ENCODE data around the gene KRT84. TPM values are rescaled to one million over a fixed set of nuclear protein-coding genes. Genes with fewer than 3 reads are reported as not detected.
A peak's percentile ranks its signal among the peaks of the same experiment; 100 is the strongest.

Gene KRT84
- total and polyA plus RNA-seq, 8 donors, result not detected

- no peaks in the 10 kb centered on the region for H3K9me3 ChIP-seq
- no peak for TF ChIP-seq CTCF (IDR thresholded peaks at IDR 0.05)
- no peak for TF ChIP-seq EP300 (IDR thresholded peaks at IDR 0.05)
- TF ChIP-seq POLR2AphosphoS5 (IDR thresholded peaks at IDR 0.05), result no peak
- no peak for TF ChIP-seq POLR2A (IDR thresholded peaks at IDR 0.05)
- no peaks in the 10 kb centered on the region for H3K36me3 ChIP-seq
- H3K27ac ChIP-seq, result no peak overlapping the region
- no peaks in the 10 kb centered on the region for H3K4me1 ChIP-seq
- no peak overlapping the region for H3K4me3 ChIP-seq
- H3K27me3 ChIP-seq, result peaks cover 0 to 7% (median 0%) of the 10 kb centered on the region in 3 donors
- no peak for DNase-seq
- WGBS, 5 donors, result 67 to 85% (median 81%) methylated on average over 8 to 19 of the region's 19 CpGs
- intact Hi-C loops (cut with DNase I; ENCODE audit: low total_unique reads), result loop anchor here (10.0 kb wide), 1 partner anchor 597 kb away; no protein-coding TSS in a partner anchor
These were observed 7.4 kb downstream of the KRT84 start for GRCh38 chr12:52378091-52378490.

- Histone ChIP-seq H3K36me3 (no peaks in the 10 kb centered on the region), H3K4me1 (peaks cover 0 to 2% (median 0%) of the 10 kb centered on the region in 4 donors), H3K27me3 (peaks cover 0 to 7% (median 0%) of the 10 kb centered on the region in 3 donors), H3K27ac (no peak overlapping the region), H3K9me3 (no peaks in the 10 kb centered on the region), H3K4me3 (no peak overlapping the region)
- intact Hi-C loops (cut with DNase I; ENCODE audit: low total_unique reads), result loop anchor here (10.0 kb wide), 1 partner anchor 598 kb away; no protein-coding TSS in a partner anchor
- 86 to 93% (median 89%) methylated on average over 8 of the region's 8 CpGs for WGBS, 5 donors
- no peak for DNase-seq
- TF ChIP-seq POLR2AphosphoS5 (IDR thresholded peaks at IDR 0.05) (no peak), CTCF (IDR thresholded peaks at IDR 0.05) (no peak), POLR2A (IDR thresholded peaks at IDR 0.05) (no peak), EP300 (IDR thresholded peaks at IDR 0.05) (no peak)
These were observed 8.2 kb downstream of the KRT84 start for GRCh38 chr12:52377266-52377665.

- Histone ChIP-seq H3K27me3 (peaks cover 0 to 3% (median 0%) of the 10 kb centered on the region in 3 donors), H3K4me1 (peaks cover 0 to 15% (median 5%) of the 10 kb centered on the region in 4 donors), H3K4me3 (no peak overlapping the region), H3K36me3 (no peaks in the 10 kb centered on the region), H3K27ac (peak overlapping the region in 1 of 5 donors; percentile 9), H3K9me3 (no peaks in the 10 kb centered on the region)
- 35 to 41% (median 39%) methylated on average over 10 of the region's 10 CpGs for WGBS, 5 donors
- intact Hi-C loops (cut with DNase I; ENCODE audit: low total_unique reads), result loop anchor here (5.0 to 10.0 kb wide), 2 partner anchors 495 to 602 kb away; no protein-coding TSS in a partner anchor
- peak in 5 of 7 experiments; percentile 62 to 78 (median 76) for TF ChIP-seq CTCF (IDR thresholded peaks at IDR 0.05)
- no peak for TF ChIP-seq EP300 (IDR thresholded peaks at IDR 0.05)
- no peak for TF ChIP-seq POLR2A (IDR thresholded peaks at IDR 0.05)
- TF ChIP-seq POLR2AphosphoS5 (IDR thresholded peaks at IDR 0.05), result peak in 1 of 3 donors; percentile 75
- peak; percentile 88 to 95 for DNase-seq
These were observed 13.0 kb downstream of the KRT84 start for GRCh38 chr12:52372216-52373154.

- 53 to 68% (median 63%) methylated on average over 3 of the region's 3 CpGs for WGBS, 5 donors
- no peak for DNase-seq
- peaks cover 0 to 15% (median 5%) of the 10 kb centered on the region in 4 donors for H3K4me1 ChIP-seq
- no peaks in the 10 kb centered on the region for H3K36me3 ChIP-seq
- peaks cover 0 to 8% (median 0%) of the 10 kb centered on the region in 3 donors for H3K27me3 ChIP-seq
- H3K27ac ChIP-seq, result peak overlapping the region in 3 of 5 donors; percentile 9 to 53 (median 47)
- no peaks in the 10 kb centered on the region for H3K9me3 ChIP-seq
- H3K4me3 ChIP-seq, result no peak overlapping the region
- intact Hi-C loops (cut with DNase I; ENCODE audit: low total_unique reads), result loop anchor here (5.0 to 10.0 kb wide), 2 partner anchors 496 to 603 kb away; no protein-coding TSS in a partner anchor
- no peak for TF ChIP-seq CTCF (IDR thresholded peaks at IDR 0.05)
These were observed 13.7 kb downstream of the KRT84 start for GRCh38 chr12:52371716-52372115.

Data from stomach (tissue), 9 donors.